Measurements from ENCODE around the gene MACIR. TPM values are rescaled to one million over a fixed set of nuclear protein-coding genes. Genes with fewer than 3 reads are reported as not detected.

MACIR gene
- total RNA-seq, 4 donors from 2014 or later: 21.7 to 72.8 (median 47.7) TPM

GRCh38 chr5:103256178-103256577 lies 2.4 kb upstream of the MACIR start:
- intact Hi-C loops (cut with DNase I; ENCODE audit: low total_unique reads): no loop called here
- Histone ChIP-seq H3K4me3 (no peak overlapping the region), H3K36me3 (no peaks in the 10 kb centered on the region), H3K9me3 (no peaks in the 10 kb centered on the region), H3K27ac (peak overlapping the region; percentile 92 to 97 (median 96)), H3K27me3 (no peaks in the 10 kb centered on the region), H3K4me1 (peaks cover 0 to 25% (median 12%) of the 10 kb centered on the region in 4 donors)
- WGBS, 2 donors (ENCODE audit: low coverage in 1 of 2): 79 to 85% methylated on average over 4 of the region's 4 CpGs
- DNase-seq: no peak
- TF ChIP-seq POLR2A (IDR thresholded peaks at IDR 0.05): no peak
- no peak for TF ChIP-seq EP300 (IDR thresholded peaks at IDR 0.05; ENCODE audit: low read depth)
- no peak for TF ChIP-seq POLR2AphosphoS5 (IDR thresholded peaks at IDR 0.05)
- no peak for TF ChIP-seq CTCF (IDR thresholded peaks at IDR 0.05)
- in situ Hi-C loops (cut with MboI; ENCODE audit: low pct_ligation_motif_present in 1 of 4, low pct_unique_long_range_greater_than_20kb in 1 of 4, low sequenced_read_pairs in 3 of 4): no loop called here

- H3K27me3 ChIP-seq: no peaks in the 10 kb centered on the region
These were observed 568 bp downstream of the MACIR start for GRCh38 chr5:103258957-103259704.

GRCh38 chr5:103259705-103260355 lies 1.3 kb downstream of the MACIR start:
- peak overlapping the region; percentile 70 to 88 (median 83) for H3K4me3 ChIP-seq
- peak overlapping the region; percentile 92 to 97 (median 96) for H3K27ac ChIP-seq
- H3K27me3 ChIP-seq: no peaks in the 10 kb centered on the region
- H3K4me1 ChIP-seq: peaks cover 0 to 53% (median 28%) of the 10 kb centered on the region in 4 donors
- TF ChIP-seq POLR2AphosphoS5 (IDR thresholded peaks at IDR 0.05): peak in 1 of 3 donors; percentile 4
- TF ChIP-seq POLR2A (IDR thresholded peaks at IDR 0.05): no peak
- no peak for TF ChIP-seq EP300 (IDR thresholded peaks at IDR 0.05; ENCODE audit: low read depth)
- no peak for TF ChIP-seq CTCF (IDR thresholded peaks at IDR 0.05)
- no peaks in the 10 kb centered on the region for H3K9me3 ChIP-seq
- 2 to 9% methylated on average over 3 to 20 of the region's 20 CpGs for WGBS, 2 donors (ENCODE audit: low coverage in 1 of 2)
- in situ Hi-C loops (cut with MboI; ENCODE audit: low pct_ligation_motif_present in 1 of 4, low pct_unique_long_range_greater_than_20kb in 1 of 4, low sequenced_read_pairs in 3 of 4): no loop called here
- intact Hi-C loops (cut with DNase I; ENCODE audit: low total_unique reads): no loop called here
- DNase-seq: peak; percentile 54
- no peaks in the 10 kb centered on the region for H3K36me3 ChIP-seq

More at GRCh38 chr5:103258957-103259704, 568 bp downstream of the MACIR start:
- Histone ChIP-seq H3K4me3 (peak overlapping the region; percentile 70 to 88 (median 83)), H3K36me3 (no peaks in the 10 kb centered on the region), H3K4me1 (peaks cover 0 to 46% (median 25%) of the 10 kb centered on the region in 4 donors), H3K9me3 (no peaks in the 10 kb centered on the region), H3K27ac (peak overlapping the region; percentile 92 to 97 (median 96))
- WGBS, 2 donors (ENCODE audit: low coverage in 1 of 2): 0% methylated on average over 66 of the region's 91 CpGs; no CpG with 5 or more reads in 1 of the 2 donors
- in situ Hi-C loops (cut with MboI; ENCODE audit: low pct_ligation_motif_present in 1 of 4, low pct_unique_long_range_greater_than_20kb in 1 of 4, low sequenced_read_pairs in 3 of 4) (no loop called here), intact Hi-C loops (cut with DNase I; ENCODE audit: low total_unique reads) (no loop called here)
- peak in 1 of 5 experiments; percentile 10 for TF ChIP-seq CTCF (IDR thresholded peaks at IDR 0.05)
- peak in 1 of 3 donors; percentile 18 for TF ChIP-seq POLR2AphosphoS5 (IDR thresholded peaks at IDR 0.05)
- no peak for TF ChIP-seq POLR2A (IDR thresholded peaks at IDR 0.05)
- no peak for TF ChIP-seq EP300 (IDR thresholded peaks at IDR 0.05; ENCODE audit: low read depth)
- DNase-seq: peak; percentile 70

GRCh38 chr5:103260951-103261350 lies 2.4 kb downstream of the MACIR start:
- TF ChIP-seq POLR2A (IDR thresholded peaks at IDR 0.05): no peak
- TF ChIP-seq CTCF (IDR thresholded peaks at IDR 0.05): no peak
- no peak for TF ChIP-seq POLR2AphosphoS5 (IDR thresholded peaks at IDR 0.05)
- TF ChIP-seq EP300 (IDR thresholded peaks at IDR 0.05; ENCODE audit: low read depth): no peak
- in situ Hi-C loops (cut with MboI; ENCODE audit: low pct_ligation_motif_present in 1 of 4, low pct_unique_long_range_greater_than_20kb in 1 of 4, low sequenced_read_pairs in 3 of 4) (no loop called here), intact Hi-C loops (cut with DNase I; ENCODE audit: low total_unique reads) (no loop called here)
- Histone ChIP-seq H3K27me3 (no peaks in the 10 kb centered on the region), H3K36me3 (no peaks in the 10 kb centered on the region), H3K9me3 (no peaks in the 10 kb centered on the region), H3K4me3 (peak overlapping the region in 2 of 4 donors; percentile 79 to 88), H3K27ac (peak overlapping the region in 3 of 4 donors; percentile 92 to 97 (median 97)), H3K4me1 (peaks cover 0 to 51% (median 29%) of the 10 kb centered on the region in 4 donors)
- WGBS, 2 donors (ENCODE audit: low coverage in 1 of 2): 27 to 36% methylated on average over 3 of the region's 3 CpGs
- DNase-seq: no peak
